GM12878 (cell line): ENCODE data around the gene TTC33.

Experiments
- ATF3 ChIP-seq: IDR thresholded peaks from 2 replicates; pipeline ENCODE4 v1.6.1; 2011; ENCODE audit warnings: low read depth, mild to moderate bottlenecking, low read length, moderate library complexity, borderline replicate concordance; ENCODE audit errors: extremely low read depth
- BCL11A ChIP-seq: IDR thresholded peaks from 2 replicates; pipeline ENCODE4 v1.6.1; 2011; ENCODE audit warnings: low read depth, low read length
- CHD2 ChIP-seq: IDR thresholded peaks from 2 replicates; pipeline ENCODE4 v1.6.1; 2011; ENCODE audit warnings: low read depth, low read length, improper control_type of control experiment, borderline replicate concordance
- CTCF ChIP-seq, 3 experiments: IDR thresholded peaks in 2 of 3; conservative IDR thresholded peaks in 1 of 3; 2 replicates each; pipeline ENCODE4 v1.5.1; 2011; ENCODE audit warnings: low read depth in 3 of 3, low read length in 3 of 3, mild to moderate bottlenecking in 3 of 3, control low read depth in 2 of 3, moderate library complexity in 2 of 3, inconsistent platforms in 1 of 3, mixed read lengths in 1 of 3; ENCODE audit not compliant: control insufficient read depth in 2 of 3, insufficient read depth in 1 of 3; ENCODE audit errors: extremely low read depth in 1 of 3
- POLR2A ChIP-seq: IDR thresholded peaks from 2 replicates; pipeline ENCODE4 v1.6.1; 2011; ENCODE audit warnings: low read depth, mild to moderate bottlenecking, low read length
- RCOR1 ChIP-seq: conservative IDR thresholded peaks from 2 replicates; pipeline ENCODE4 v1.6.1; 2012; ENCODE audit warnings: low read depth, low read length, improper control_type of control experiment
- SREBF2 ChIP-seq: IDR thresholded peaks from 2 replicates; pipeline ENCODE4 v1.6.1; 2012; ENCODE audit warnings: mild to moderate bottlenecking, low read length
- YBX1 ChIP-seq: fragments of 450-650 bp; IDR thresholded peaks from 2 replicates; pipeline ENCODE4 v1.6.1; 2016; ENCODE audit warnings: antibody characterized with exemption

GRCh38 chr5:40502736-40503135 is 253.0 kb downstream of the TTC33 start:
- TF ChIP-seq ATF3 (no peak), RCOR1 (no peak), YBX1 (no peak), POLR2A (no peak), CHD2 (no peak), BCL11A (peak; percentile 78; the same call in 1 of the 2 replicates), SREBF2 (no peak), CTCF (IDR thresholded peaks at IDR 0.05 in 2 of 3, conservative IDR thresholded peaks at IDR 0.05 in 1 of 3; ENCODE audit: control insufficient read depth in 2 of 3, extremely low read depth in 1 of 3, insufficient read depth in 1 of 3, low read depth in 3 of 3, low read length in 3 of 3) (no peak)
